Measurements from ENCODE around the gene DENND2A.
"Not testable (repeated sequence)": the region's sequence is repeated elsewhere in the genome, so short reads cannot be mapped to it uniquely, and the experiment has no call there.

Gene DENND2A

DNA sequence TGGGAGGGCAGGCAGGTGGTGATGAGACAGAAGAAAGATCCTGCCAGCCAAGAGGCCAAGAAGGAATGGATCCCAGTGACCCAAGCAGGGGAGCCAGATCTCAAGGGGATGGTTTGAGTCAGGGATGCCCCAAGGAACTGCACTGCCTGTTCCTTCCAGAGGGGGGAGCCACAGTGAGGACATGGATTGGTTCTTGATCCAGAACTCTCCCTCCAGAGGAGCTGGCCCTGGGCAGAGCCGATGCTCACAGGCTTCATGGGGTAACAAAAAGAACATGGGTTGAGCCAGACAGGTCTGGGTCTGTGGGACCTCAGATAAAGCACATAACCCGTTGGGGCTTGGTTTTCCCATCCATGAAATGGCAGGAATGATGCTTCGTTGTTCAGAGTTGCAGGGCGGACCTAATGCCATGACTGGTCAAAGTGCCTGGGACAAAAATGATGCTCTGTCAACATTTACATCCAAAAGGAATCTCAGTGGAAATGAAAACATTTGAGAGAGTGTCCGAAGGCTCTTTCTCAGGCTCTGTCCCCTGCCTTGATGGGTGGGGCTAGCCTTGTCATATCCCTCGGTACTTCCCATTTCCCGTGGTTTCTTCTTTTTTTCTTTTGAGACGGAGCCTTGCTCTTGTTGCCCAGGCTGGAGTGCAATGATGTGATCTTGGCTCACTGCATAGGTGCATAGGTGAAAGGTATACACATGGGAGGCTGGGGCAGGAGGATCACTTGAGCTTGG, 4.7 kb upstream of the DENND2A start:
- Mint-ChIP-seq H3K27ac (no peak overlapping the region), H3K36me3 (ENCODE audit: low read depth) (no peaks in the 10 kb centered on the region), H3K9me3 (no peaks in the 10 kb centered on the region), H3K4me1 (ENCODE audit: low read depth) (peaks cover 5% of the 10 kb centered on the region), H3K27me3 (ENCODE audit: low read depth) (peaks cover 49% of the 10 kb centered on the region), H3K4me3 (no peak overlapping the region)
- no peak for DNase-seq (ENCODE audit: low spot score)

DNA sequence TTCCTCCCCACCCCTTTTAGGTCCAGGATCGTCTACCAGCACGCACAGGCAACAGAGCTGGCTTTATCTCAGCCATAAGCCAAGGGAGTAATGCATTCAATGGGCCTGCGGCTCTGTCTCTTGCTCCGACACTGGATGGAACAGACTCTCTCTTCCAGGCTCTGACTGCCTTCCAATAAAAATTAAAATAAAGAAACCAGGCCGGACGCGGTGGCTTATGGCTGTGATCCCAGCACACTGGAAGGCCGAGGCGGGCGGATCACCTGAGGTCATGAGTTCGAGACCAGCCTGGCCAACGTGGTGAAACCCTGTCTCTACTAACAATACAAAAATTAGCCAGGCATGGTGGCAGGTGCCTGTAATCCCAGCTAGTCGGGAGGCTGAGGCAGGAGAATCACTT, 4.1 kb upstream of the DENND2A start:
- not testable (repeated sequence) for H3K27ac Mint-ChIP-seq; DNase-seq (ENCODE audit: low spot score); H3K9me3 Mint-ChIP-seq; H3K4me1 Mint-ChIP-seq (ENCODE audit: low read depth); H3K36me3 Mint-ChIP-seq (ENCODE audit: low read depth); H3K4me3 Mint-ChIP-seq
- H3K27me3 Mint-ChIP-seq (ENCODE audit: low read depth), result peaks cover 55% of the 10 kb centered on the region

DNA sequence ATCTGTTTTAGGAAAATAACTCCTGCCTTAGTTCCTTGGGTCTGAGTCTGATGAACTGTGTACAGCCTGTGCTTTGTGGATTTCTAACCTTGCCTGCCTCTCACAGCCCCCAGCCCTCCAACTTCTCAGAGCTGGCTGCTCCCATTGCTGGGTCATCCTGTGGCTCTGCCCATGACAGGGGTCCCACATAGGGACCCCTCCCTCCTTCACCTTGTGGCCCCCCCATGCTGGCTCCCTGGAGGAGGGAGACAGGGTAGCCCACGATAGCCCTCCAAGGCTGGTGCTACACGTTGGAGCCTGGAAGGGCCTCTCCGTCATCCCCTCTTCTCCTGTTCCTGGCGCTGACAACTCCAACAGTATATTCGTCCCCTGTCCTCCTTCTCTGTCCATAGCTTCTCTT, 2.8 kb upstream of the DENND2A start:
- Mint-ChIP-seq H3K27ac (no peak overlapping the region), H3K36me3 (ENCODE audit: low read depth) (peaks cover 1% of the 10 kb centered on the region), H3K9me3 (no peaks in the 10 kb centered on the region), H3K27me3 (ENCODE audit: low read depth) (peaks cover 65% of the 10 kb centered on the region), H3K4me1 (ENCODE audit: low read depth) (peaks cover 10% of the 10 kb centered on the region), H3K4me3 (no peak overlapping the region)
- no peak for DNase-seq (ENCODE audit: low spot score)

GRCh38 chr7:140641524-140642195, 1.0 kb upstream of the DENND2A start:
- H3K36me3 Mint-ChIP-seq (ENCODE audit: low read depth), result peaks cover 1% of the 10 kb centered on the region
- H3K27ac Mint-ChIP-seq, result no peak overlapping the region
- DNase-seq (ENCODE audit: low spot score), result no peak
- H3K4me3 Mint-ChIP-seq, result no peak overlapping the region
- H3K4me1 Mint-ChIP-seq (ENCODE audit: low read depth), result peaks cover 7% of the 10 kb centered on the region
- peaks cover 74% of the 10 kb centered on the region for H3K27me3 Mint-ChIP-seq (ENCODE audit: low read depth)
- H3K9me3 Mint-ChIP-seq, result no peaks in the 10 kb centered on the region

GRCh38 chr7:140640060-140640637, 464 bp downstream of the DENND2A start:
- H3K4me1 Mint-ChIP-seq (ENCODE audit: low read depth), result peaks cover 7% of the 10 kb centered on the region
- H3K27me3 Mint-ChIP-seq (ENCODE audit: low read depth), result peaks cover 73% of the 10 kb centered on the region
- H3K36me3 Mint-ChIP-seq (ENCODE audit: low read depth), result peaks cover 1% of the 10 kb centered on the region
- H3K27ac Mint-ChIP-seq, result no peak overlapping the region
- H3K9me3 Mint-ChIP-seq, result no peaks in the 10 kb centered on the region
- H3K4me3 Mint-ChIP-seq, result peak overlapping the region; percentile 80
- DNase-seq (ENCODE audit: low spot score), result no peak

DNA sequence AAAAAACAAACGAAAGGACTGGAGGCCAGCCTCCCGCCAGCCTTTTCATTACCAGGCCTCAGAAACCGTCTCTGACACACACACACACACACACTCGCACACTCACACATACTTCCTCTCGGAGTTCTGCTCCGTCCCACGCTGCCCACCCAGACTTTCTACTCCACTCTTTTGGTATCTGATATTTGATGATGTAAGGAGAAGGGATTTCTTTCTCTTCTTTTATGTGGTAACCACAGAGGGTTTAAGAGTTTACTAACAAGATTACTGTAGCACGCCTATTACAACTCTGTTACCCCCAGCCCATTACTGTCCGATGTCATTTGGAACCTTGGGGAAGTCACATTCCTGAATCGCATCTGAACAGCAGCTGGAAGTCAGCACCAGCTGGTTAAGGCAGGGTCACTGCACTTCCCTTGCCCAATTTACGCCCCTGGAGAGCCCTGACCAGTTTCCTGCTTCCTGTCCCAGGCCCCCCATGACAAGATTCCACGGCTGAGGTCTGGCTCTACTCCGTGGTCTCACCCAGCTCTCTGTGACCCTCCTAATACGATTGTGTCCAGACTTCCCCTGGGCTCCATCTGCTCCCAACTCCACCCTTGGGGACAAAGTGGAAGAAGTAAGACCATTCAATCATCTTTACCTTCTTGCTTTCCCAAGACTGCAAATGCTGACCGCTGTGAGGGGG, 1.1 kb downstream of the DENND2A start:
- H3K4me3 Mint-ChIP-seq, result peak overlapping the region; percentile 80
- H3K36me3 Mint-ChIP-seq (ENCODE audit: low read depth), result peaks cover 1% of the 10 kb centered on the region
- no peak overlapping the region for H3K27ac Mint-ChIP-seq
- H3K4me1 Mint-ChIP-seq (ENCODE audit: low read depth), result peaks cover 7% of the 10 kb centered on the region
- H3K9me3 Mint-ChIP-seq, result no peaks in the 10 kb centered on the region
- peaks cover 70% of the 10 kb centered on the region for H3K27me3 Mint-ChIP-seq (ENCODE audit: low read depth)
- DNase-seq (ENCODE audit: low spot score), result no peak

- no peak overlapping the region for H3K4me3 Mint-ChIP-seq
Observed at GRCh38 chr7:140638173-140638791, 2.3 kb downstream of the DENND2A start.

DNA sequence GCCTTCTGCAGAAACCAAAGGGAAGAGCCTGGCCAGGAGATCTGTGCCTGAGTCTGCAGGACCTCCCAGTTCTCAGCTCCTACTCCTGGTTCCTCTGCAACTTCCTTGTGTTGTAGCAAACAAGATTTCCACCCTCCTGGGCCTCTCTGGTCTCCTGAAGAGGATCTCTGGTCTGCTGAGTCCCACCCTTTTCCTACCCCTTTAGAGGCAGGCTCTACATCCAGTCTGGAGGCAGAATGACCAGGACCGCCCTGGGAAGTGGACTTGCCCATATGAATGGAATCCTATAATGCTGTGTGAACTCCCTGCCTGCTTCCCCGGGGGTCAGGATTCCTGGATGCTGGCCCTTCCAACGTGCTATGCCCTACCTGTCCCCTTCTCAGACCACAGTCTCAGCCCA, 3.2 kb downstream of the DENND2A start:
- H3K27me3 Mint-ChIP-seq (ENCODE audit: low read depth), result peaks cover 57% of the 10 kb centered on the region
- no peak overlapping the region for H3K4me3 Mint-ChIP-seq
- peaks cover 1% of the 10 kb centered on the region for H3K36me3 Mint-ChIP-seq (ENCODE audit: low read depth)
- no peaks in the 10 kb centered on the region for H3K9me3 Mint-ChIP-seq
- DNase-seq (ENCODE audit: low spot score), result no peak
- H3K27ac Mint-ChIP-seq, result no peak overlapping the region
- H3K4me1 Mint-ChIP-seq (ENCODE audit: low read depth), result peaks cover 7% of the 10 kb centered on the region

More at GRCh38 chr7:140638173-140638791, 2.3 kb downstream of the DENND2A start:
- Mint-ChIP-seq H3K27ac (no peak overlapping the region), H3K4me1 (ENCODE audit: low read depth) (peaks cover 7% of the 10 kb centered on the region), H3K9me3 (no peaks in the 10 kb centered on the region), H3K27me3 (ENCODE audit: low read depth) (peaks cover 62% of the 10 kb centered on the region), H3K36me3 (ENCODE audit: low read depth) (peaks cover 1% of the 10 kb centered on the region)
- DNase-seq (ENCODE audit: low spot score), result no peak

- no peak overlapping the region for H3K27ac Mint-ChIP-seq
- DNase-seq (ENCODE audit: low spot score), result no peak
- H3K9me3 Mint-ChIP-seq, result no peaks in the 10 kb centered on the region
- H3K36me3 Mint-ChIP-seq (ENCODE audit: low read depth), result peaks cover 1% of the 10 kb centered on the region
- H3K27me3 Mint-ChIP-seq (ENCODE audit: low read depth), result peaks cover 48% of the 10 kb centered on the region
- no peak overlapping the region for H3K4me3 Mint-ChIP-seq
- peaks cover 5% of the 10 kb centered on the region for H3K4me1 Mint-ChIP-seq (ENCODE audit: low read depth)
Observed at GRCh38 chr7:140635816-140636215, 4.8 kb downstream of the DENND2A start.

DNA sequence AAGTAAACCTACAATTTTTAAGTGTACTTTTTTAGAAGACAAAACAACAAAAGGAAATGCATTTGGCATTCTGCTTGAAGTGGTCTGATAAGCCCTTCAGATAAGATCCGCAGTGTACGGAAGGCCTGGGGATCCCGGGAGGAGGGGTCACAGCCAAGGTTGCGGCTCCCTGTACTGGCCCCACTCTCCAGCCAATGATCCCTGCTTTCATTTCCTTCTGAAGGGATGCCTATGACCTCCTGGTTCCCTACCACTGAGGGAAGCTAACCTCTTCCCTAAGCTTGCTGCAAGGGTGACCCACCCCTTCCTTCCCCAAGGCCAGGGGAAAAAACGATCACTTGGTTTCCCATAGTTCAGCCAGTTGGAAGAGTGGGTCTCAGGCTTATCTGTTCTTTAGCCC, 5.3 kb downstream of the DENND2A start:
- H3K27me3 Mint-ChIP-seq (ENCODE audit: low read depth), result peaks cover 51% of the 10 kb centered on the region
- no peak for DNase-seq (ENCODE audit: low spot score)
- H3K27ac Mint-ChIP-seq, result no peak overlapping the region
- H3K36me3 Mint-ChIP-seq (ENCODE audit: low read depth), result peaks cover 1% of the 10 kb centered on the region
- H3K4me3 Mint-ChIP-seq, result no peak overlapping the region
- peaks cover 5% of the 10 kb centered on the region for H3K4me1 Mint-ChIP-seq (ENCODE audit: low read depth)
- H3K9me3 Mint-ChIP-seq, result no peaks in the 10 kb centered on the region

GRCh38 chr7:140631602-140632001, 9.0 kb downstream of the DENND2A start:
- H3K27ac Mint-ChIP-seq, result no peak overlapping the region
- no peaks in the 10 kb centered on the region for H3K9me3 Mint-ChIP-seq
- no peaks in the 10 kb centered on the region for H3K36me3 Mint-ChIP-seq (ENCODE audit: low read depth)
- no peaks in the 10 kb centered on the region for H3K4me1 Mint-ChIP-seq (ENCODE audit: low read depth)
- DNase-seq (ENCODE audit: low spot score), result no peak
- H3K27me3 Mint-ChIP-seq (ENCODE audit: low read depth), result peaks cover 22% of the 10 kb centered on the region
- no peak overlapping the region for H3K4me3 Mint-ChIP-seq

- H3K36me3 Mint-ChIP-seq (ENCODE audit: low read depth), result no peaks in the 10 kb centered on the region
- no peak overlapping the region for H3K27ac Mint-ChIP-seq
- no peaks in the 10 kb centered on the region for H3K9me3 Mint-ChIP-seq
- no peaks in the 10 kb centered on the region for H3K4me1 Mint-ChIP-seq (ENCODE audit: low read depth)
- H3K27me3 Mint-ChIP-seq (ENCODE audit: low read depth), result peaks cover 16% of the 10 kb centered on the region
- no peak overlapping the region for H3K4me3 Mint-ChIP-seq
- DNase-seq (ENCODE audit: low spot score), result no peak
Observed at GRCh38 chr7:140631021-140631420, 9.6 kb downstream of the DENND2A start.

DNA sequence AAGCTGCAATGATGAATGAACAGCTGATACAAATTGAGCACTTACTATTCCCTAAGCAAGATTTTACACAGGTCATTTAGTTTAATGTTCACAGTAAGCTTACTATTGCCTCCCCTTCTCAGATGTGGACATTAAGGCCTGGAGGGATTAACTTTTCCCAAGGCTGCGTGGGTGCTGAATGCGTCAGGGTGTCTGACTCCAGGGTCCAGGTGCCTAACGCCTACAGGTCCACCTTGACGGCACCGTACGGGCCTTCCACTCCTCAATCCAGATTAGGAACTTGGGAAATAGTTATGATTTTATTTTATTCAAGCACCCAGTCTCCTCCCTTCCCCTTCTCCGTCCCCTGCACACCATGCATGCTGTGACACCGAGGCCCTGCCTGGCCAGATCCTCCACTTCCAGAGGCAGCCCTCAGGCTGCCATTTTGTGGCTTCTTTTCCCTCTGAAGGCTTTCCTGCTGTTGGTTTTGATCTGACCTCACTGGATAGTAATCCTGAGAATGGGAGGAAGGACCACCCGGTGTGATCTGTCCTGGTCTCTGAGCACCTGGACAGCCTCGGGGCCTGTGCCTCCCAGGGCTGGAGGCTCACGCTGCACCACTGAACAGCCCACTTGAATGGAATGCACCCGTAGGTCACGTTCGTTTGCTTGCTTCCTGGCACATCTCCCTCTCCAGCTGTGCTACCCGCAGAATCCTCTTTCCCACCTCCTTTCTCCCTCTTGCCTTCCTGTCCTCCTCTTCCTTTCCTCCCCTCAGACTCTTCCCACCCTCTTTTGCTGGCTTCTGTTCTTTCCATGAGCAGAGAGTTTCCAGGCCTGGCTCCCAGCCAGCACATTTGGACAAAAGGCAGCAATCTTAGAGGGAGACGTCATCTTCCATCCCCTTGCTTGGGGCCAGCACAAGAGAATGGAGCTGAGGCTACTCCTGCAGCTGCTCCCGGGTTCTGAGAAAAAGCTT, 14.4 kb downstream of the DENND2A start:
- DNase-seq (ENCODE audit: low spot score), result no peak
- Mint-ChIP-seq H3K36me3 (ENCODE audit: low read depth) (no peaks in the 10 kb centered on the region), H3K27me3 (ENCODE audit: low read depth) (peaks cover 23% of the 10 kb centered on the region), H3K4me3 (no peak overlapping the region), H3K9me3 (no peaks in the 10 kb centered on the region), H3K4me1 (ENCODE audit: low read depth) (no peaks in the 10 kb centered on the region), H3K27ac (no peak overlapping the region)
